ENCODE measurements around the gene THBD.

Gene THBD

DNA sequence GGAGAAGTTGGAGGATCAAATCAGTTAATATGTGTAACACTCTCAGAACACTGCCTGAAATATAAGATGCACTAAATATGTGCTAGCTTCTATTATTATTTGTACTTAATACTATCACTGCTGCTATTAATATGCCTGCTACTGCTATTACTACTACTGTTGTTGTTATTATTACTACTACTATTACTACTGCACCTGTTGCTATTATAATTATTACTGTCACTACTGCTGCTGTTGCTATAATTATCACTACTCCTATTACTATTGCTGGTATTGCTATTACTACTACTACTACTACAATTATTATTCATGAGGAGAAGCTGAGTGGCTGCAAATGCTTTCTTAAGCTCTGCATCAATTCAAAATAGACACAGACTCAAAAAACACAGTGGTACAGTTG lies 31.0 kb downstream of the THBD start:
- Histone ChIP-seq H3K36me3 (ENCODE audit: control insufficient read depth, insufficient read depth, low read length) (no peaks in the 10 kb centered on the region), H3K27me3 (replicated peaks; ENCODE audit: control insufficient read depth, insufficient read depth, low read length) (no peaks in the 10 kb centered on the region), H3K4me3 (replicated peaks; ENCODE audit: low read depth, low read length) (no peak overlapping the region)
- no peak for DNase-seq (ENCODE audit: extremely low read depth, insufficient read length)
- TF ChIP-seq, protein P1, sequence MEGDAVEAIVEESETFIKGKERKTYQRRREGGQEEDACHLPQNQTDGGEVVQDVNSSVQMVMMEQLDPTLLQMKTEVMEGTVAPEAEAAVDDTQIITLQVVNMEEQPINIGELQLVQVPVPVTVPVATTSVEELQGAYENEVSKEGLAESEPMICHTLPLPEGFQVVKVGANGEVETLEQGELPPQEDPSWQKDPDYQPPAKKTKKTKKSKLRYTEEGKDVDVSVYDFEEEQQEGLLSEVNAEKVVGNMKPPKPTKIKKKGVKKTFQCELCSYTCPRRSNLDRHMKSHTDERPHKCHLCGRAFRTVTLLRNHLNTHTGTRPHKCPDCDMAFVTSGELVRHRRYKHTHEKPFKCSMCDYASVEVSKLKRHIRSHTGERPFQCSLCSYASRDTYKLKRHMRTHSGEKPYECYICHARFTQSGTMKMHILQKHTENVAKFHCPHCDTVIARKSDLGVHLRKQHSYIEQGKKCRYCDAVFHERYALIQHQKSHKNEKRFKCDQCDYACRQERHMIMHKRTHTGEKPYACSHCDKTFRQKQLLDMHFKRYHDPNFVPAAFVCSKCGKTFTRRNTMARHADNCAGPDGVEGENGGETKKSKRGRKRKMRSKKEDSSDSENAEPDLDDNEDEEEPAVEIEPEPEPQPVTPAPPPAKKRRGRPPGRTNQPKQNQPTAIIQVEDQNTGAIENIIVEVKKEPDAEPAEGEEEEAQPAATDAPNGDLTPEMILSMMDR (IDR thresholded peaks at IDR 0.05; ENCODE audit: insufficient read depth, low read length, poor library complexity, severe bottlenecking), result no peak

DNA sequence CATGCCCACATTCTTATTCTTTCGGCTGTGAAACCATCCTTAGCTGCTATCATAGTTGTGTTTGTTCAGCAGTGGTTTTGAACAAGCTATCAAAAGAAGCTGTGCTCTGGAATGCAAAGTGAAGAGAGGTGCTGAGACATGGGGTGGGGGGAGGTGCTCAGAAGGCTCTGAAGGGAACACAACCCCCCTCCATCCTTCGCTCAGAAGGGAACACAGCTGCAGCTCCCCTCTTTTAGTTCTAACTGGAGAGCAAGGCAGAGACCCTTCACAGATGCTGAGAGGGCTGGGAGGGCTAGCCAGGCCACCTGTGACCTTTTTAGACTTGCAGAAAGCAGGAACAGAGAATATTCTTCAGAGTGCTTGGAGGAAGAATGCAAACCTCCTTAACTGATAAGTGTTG lies 32.0 kb downstream of the THBD start:
- no peaks in the 10 kb centered on the region for H3K36me3 ChIP-seq (ENCODE audit: control insufficient read depth, insufficient read depth, low read length)
- TF ChIP-seq, protein P1 (IDR thresholded peaks at IDR 0.05; ENCODE audit: insufficient read depth, low read length, poor library complexity, severe bottlenecking), result no peak
- no peaks in the 10 kb centered on the region for H3K27me3 ChIP-seq (replicated peaks; ENCODE audit: control insufficient read depth, insufficient read depth, low read length)
- H3K4me3 ChIP-seq (replicated peaks; ENCODE audit: low read depth, low read length), result no peak overlapping the region
- no peak for DNase-seq (ENCODE audit: extremely low read depth, insufficient read length)

DNA sequence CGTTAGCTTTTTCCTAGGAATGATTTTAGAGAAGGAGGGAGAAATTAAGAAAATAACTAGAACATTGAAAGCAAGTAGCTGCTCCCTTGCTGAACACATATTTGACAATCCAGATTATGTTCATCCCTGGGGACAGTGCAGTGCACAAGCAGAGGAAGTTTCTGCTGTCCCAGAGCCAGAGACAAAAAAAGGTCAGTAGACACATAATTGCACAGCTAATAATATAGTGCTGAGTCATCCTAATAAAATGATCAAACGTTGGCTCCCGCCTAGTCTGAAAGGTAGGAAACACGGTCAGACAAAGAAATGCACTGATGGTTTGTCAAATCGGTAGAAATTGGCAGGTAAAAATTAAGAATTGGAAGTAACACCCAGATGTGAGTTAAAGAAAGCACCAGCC lies 36.0 kb downstream of the THBD start:
- TF ChIP-seq, protein P1 (IDR thresholded peaks at IDR 0.05; ENCODE audit: insufficient read depth, low read length, poor library complexity, severe bottlenecking), result no peak
- Histone ChIP-seq H3K27me3 (replicated peaks; ENCODE audit: control insufficient read depth, insufficient read depth, low read length) (no peaks in the 10 kb centered on the region), H3K4me3 (replicated peaks; ENCODE audit: low read depth, low read length) (no peak overlapping the region), H3K36me3 (ENCODE audit: control insufficient read depth, insufficient read depth, low read length) (no peaks in the 10 kb centered on the region)
- no peak for DNase-seq (ENCODE audit: extremely low read depth, insufficient read length)

DNA sequence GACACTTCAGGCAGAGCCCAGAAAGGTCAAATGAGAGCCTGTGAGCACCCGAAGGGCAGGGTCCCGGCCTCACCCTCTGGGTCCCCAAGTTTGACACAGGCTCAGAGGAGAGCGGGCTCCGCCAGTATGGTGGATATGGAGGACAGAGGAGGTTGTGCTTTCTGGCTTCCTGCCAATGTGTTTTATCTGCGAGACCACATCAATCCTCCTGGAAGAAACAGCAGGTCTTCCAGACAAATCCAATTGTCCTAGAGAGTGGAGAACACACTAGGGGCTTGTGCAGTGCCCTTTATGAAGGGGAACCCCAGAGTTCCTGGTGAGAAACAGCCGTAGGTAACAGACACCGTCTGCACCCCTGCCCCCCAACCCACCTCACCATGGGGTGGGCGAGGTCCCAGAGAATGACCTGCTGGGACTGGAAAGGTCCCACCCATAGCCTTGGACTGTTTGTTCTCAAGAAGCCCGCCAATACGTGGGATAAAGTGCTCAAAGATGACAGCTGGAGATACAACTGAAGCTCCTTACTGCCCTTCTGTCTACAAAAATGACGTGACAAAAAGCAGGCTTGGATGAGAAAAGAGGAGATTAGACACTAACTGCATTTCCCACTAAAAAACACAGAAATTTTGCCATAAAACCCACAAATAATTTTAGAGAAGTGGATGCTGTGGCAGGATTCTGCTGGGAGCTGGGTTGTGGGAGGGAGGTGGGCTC lies 38.3 kb downstream of the THBD start:
- DNase-seq (ENCODE audit: extremely low read depth, insufficient read length), result no peak
- no peak overlapping the region for H3K4me3 ChIP-seq (replicated peaks; ENCODE audit: low read depth, low read length)
- H3K27me3 ChIP-seq (replicated peaks; ENCODE audit: control insufficient read depth, insufficient read depth, low read length), result no peaks in the 10 kb centered on the region; the same call in 1 of the 2 replicates
- TF ChIP-seq, protein P1 (IDR thresholded peaks at IDR 0.05; ENCODE audit: insufficient read depth, low read length, poor library complexity, severe bottlenecking), result no peak
- H3K36me3 ChIP-seq (ENCODE audit: control insufficient read depth, insufficient read depth, low read length), result no peaks in the 10 kb centered on the region

DNA sequence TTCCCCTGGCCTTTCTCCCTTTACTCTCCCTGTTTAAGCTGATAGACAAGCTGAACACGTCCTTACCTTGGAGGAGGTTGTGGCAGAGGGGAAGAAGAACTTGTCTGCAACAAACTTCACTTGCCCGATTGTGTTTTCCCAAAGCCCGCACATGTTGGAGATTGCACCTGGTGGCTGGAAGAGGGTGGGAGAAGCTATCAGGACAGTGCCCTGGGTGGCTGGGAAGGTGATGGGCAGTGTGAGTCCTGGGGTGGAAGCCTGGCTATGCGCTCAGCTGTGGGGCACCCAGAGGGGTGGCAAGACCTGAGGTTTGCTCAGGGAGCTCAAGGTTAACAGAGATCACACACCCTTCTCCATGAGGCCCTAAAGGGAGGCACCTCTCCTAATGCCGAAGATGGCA lies 39.4 kb downstream of the THBD start:
- DNase-seq (ENCODE audit: extremely low read depth, insufficient read length), result no peak
- Histone ChIP-seq H3K36me3 (ENCODE audit: control insufficient read depth, insufficient read depth, low read length) (no peaks in the 10 kb centered on the region), H3K4me3 (replicated peaks; ENCODE audit: low read depth, low read length) (no peak overlapping the region), H3K27me3 (replicated peaks; ENCODE audit: control insufficient read depth, insufficient read depth, low read length) (no peaks in the 10 kb centered on the region; the same call in 1 of the 2 replicates)
- TF ChIP-seq, protein P1 (IDR thresholded peaks at IDR 0.05; ENCODE audit: insufficient read depth, low read length, poor library complexity, severe bottlenecking), result no peak

All from GM06990 (cell line).